ENCODE data around the gene ARV1.

- TF ChIP-seq CTCF (IDR thresholded peaks at IDR 0.05) (no peak), SIN3A (IDR thresholded peaks at IDR 0.05; ENCODE audit: borderline replicate concordance, insufficient read depth, low read depth, low read length) (no peak)
Observed at GRCh38 chr1:230983811-230984210, 4.9 kb downstream of the ARV1 start.

Measured in Panc1 (cell line).